HG03442 (cell line): Measurements from ENCODE around the gene APEH.

Experiments
- ATAC-seq: cut with Tn5 transposase; IDR thresholded peaks from one replicate; pipeline ENCODE4 v1.9.1; 2021; ENCODE audit warnings: mild to moderate bottlenecking, moderate library complexity; ENCODE audit not compliant: unreplicated experiment

APEH gene

GRCh38 chr3:49650177-49650576 lies 24.0 kb upstream of the APEH start:
- ATAC-seq = no peak

GRCh38 chr3:49650637-49651036 lies 23.5 kb upstream of the APEH start:
- no peak for ATAC-seq

- no peak for ATAC-seq
Measured at GRCh38 chr3:49652218-49652902, 21.8 kb upstream of the APEH start.

GRCh38 chr3:49652903-49653415 lies 21.2 kb upstream of the APEH start:
- no peak for ATAC-seq

- ATAC-seq = no peak
Measured at GRCh38 chr3:49653621-49654020, 20.5 kb upstream of the APEH start.

GRCh38 chr3:49654176-49654825 lies 19.9 kb upstream of the APEH start:
- no peak for ATAC-seq

GRCh38 chr3:49654955-49655556 lies 19.1 kb upstream of the APEH start:
- no peak for ATAC-seq

GRCh38 chr3:49655731-49656285 lies 18.3 kb upstream of the APEH start:
- no peak for ATAC-seq

- no peak for ATAC-seq
Measured at GRCh38 chr3:49656541-49657112, 17.5 kb upstream of the APEH start.

GRCh38 chr3:49657208-49657915 lies 16.8 kb upstream of the APEH start:
- no peak for ATAC-seq

- no peak for ATAC-seq
Measured at GRCh38 chr3:49658711-49659110, 15.4 kb upstream of the APEH start.

GRCh38 chr3:49659756-49660155 lies 14.4 kb upstream of the APEH start:
- no peak for ATAC-seq

- ATAC-seq = no peak
Measured at GRCh38 chr3:49661281-49661680, 12.9 kb upstream of the APEH start.

GRCh38 chr3:49662021-49662420 lies 12.1 kb upstream of the APEH start:
- no peak for ATAC-seq

- ATAC-seq = no peak
Measured at GRCh38 chr3:49662720-49663413, 11.3 kb upstream of the APEH start.

GRCh38 chr3:49663831-49664230 lies 10.3 kb upstream of the APEH start:
- no peak for ATAC-seq

GRCh38 chr3:49664300-49664699 lies 9.9 kb upstream of the APEH start:
- ATAC-seq = no peak

- ATAC-seq = no peak
Measured at GRCh38 chr3:49665822-49666519, 8.2 kb upstream of the APEH start.

GRCh38 chr3:49666592-49666991 lies 7.6 kb upstream of the APEH start:
- ATAC-seq = no peak
